22Rv1 (cell line): ENCODE data around the gene MAST1.

Experiments used
- H3K27ac ChIP-seq: fragments of 450-650 bp; 2 replicates; pipeline ENCODE4 v1.5.1; 2017
- ZFX ChIP-seq: fragments of 450-650 bp; IDR thresholded peaks from 2 replicates; pipeline ENCODE4 v1.6.1; 2017; ENCODE audit warnings: antibody characterized with exemption, borderline replicate concordance
- TF ChIP-seq, protein P1 (sequence below): fragments of 450-650 bp; IDR thresholded peaks from 2 replicates; pipeline ENCODE4 v1.5.1; 2017; ENCODE audit warnings: mild to moderate bottlenecking

Gene MAST1

DNA sequence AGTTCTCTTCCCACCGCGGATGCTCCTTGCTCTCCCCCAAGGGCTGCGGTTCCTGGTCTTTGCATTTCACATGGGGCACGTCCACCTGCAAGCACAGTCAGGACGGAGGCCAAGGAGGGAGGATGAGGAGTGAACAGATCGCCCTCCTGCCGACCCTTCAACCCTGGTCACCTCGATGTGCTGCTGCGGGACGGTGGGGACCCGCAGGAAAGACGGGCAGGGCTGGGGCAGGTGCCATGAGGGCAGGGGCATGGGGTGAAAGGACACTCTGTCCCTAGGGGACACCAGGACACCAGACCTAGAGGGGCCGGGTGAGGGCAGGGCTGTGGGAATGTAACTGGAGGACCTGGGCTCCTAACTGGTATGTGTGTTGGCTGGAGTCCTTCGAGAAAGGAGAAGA, 79.9 kb downstream of the MAST1 start:
- TF ChIP-seq, protein P1, sequence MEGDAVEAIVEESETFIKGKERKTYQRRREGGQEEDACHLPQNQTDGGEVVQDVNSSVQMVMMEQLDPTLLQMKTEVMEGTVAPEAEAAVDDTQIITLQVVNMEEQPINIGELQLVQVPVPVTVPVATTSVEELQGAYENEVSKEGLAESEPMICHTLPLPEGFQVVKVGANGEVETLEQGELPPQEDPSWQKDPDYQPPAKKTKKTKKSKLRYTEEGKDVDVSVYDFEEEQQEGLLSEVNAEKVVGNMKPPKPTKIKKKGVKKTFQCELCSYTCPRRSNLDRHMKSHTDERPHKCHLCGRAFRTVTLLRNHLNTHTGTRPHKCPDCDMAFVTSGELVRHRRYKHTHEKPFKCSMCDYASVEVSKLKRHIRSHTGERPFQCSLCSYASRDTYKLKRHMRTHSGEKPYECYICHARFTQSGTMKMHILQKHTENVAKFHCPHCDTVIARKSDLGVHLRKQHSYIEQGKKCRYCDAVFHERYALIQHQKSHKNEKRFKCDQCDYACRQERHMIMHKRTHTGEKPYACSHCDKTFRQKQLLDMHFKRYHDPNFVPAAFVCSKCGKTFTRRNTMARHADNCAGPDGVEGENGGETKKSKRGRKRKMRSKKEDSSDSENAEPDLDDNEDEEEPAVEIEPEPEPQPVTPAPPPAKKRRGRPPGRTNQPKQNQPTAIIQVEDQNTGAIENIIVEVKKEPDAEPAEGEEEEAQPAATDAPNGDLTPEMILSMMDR, result no peak

DNA sequence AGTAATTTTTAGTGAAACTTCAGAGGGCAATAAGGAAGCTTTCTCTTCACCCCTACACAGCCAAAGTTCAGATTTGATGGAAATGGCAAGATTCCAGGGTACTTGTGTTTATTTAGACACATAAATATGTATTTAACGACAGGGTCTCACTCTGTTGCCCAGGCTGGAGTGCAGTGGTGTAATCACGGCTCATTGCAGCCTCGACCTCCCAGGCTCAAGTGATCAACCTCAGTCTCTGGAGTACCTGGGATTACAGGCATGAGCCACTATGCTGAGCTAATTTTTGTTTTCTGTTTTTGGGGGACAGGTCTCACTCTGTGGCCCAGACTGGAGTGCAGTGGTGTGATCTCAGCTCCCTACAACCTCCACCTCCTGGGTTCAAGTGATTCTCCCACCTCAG, 82.7 kb downstream of the MAST1 start:
- H3K27ac ChIP-seq, result peak overlapping the region; percentile 74
- TF ChIP-seq, protein P1, result no peak
- TF ChIP-seq ZFX, result no peak

More for the DNA sequence above, 79.9 kb downstream of the MAST1 start:
- peak overlapping the region; percentile 74; the same call in 1 of the 2 replicates for H3K27ac ChIP-seq

DNA sequence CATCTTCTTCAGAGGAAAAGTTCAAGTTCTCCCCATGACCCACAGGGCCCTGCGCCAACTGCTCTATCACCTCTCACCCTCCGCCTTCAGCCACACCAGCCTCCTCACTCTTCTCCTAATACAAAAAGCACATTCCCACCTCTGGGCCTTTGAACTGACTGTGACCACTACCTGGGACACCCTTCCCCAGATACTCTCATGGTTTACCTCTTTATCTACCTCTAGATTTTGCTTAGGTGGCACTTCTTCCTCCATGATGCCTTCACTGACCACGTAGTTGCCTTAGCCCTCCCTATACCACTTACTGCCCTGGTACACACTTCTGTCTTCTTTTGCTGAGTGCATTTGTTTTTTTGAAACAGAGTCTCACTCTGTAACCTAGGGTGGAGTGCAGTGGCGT, 84.6 kb downstream of the MAST1 start:
- no peak overlapping the region for H3K27ac ChIP-seq
- TF ChIP-seq, protein P1, result no peak
- TF ChIP-seq ZFX, result no peak
